Sigmoid colon (tissue), 4 donors: ENCODE measurements around the gene PARP3.

Experiments
- POLR2AphosphoS5 ChIP-seq, 4 donors: sonication (generic); formaldehyde crosslinking; IDR thresholded peaks; one replicate each; pipeline ENCODE4 v1.6.1; 2017; ENCODE audit warnings: antibody characterized with exemption in 4 of 4
- TF ChIP-seq, protein P1 (sequence below), 4 experiments: fragments of 450-650 bp in 3 of 4; fragments of 200-600 bp in 1 of 4; IDR thresholded peaks; one replicate each; pipeline ENCODE4 v1.5.1; 2016 to 2019; ENCODE audit warnings: antibody characterized with exemption in 4 of 4, mild to moderate bottlenecking in 3 of 4, moderate library complexity in 2 of 4

DNA sequence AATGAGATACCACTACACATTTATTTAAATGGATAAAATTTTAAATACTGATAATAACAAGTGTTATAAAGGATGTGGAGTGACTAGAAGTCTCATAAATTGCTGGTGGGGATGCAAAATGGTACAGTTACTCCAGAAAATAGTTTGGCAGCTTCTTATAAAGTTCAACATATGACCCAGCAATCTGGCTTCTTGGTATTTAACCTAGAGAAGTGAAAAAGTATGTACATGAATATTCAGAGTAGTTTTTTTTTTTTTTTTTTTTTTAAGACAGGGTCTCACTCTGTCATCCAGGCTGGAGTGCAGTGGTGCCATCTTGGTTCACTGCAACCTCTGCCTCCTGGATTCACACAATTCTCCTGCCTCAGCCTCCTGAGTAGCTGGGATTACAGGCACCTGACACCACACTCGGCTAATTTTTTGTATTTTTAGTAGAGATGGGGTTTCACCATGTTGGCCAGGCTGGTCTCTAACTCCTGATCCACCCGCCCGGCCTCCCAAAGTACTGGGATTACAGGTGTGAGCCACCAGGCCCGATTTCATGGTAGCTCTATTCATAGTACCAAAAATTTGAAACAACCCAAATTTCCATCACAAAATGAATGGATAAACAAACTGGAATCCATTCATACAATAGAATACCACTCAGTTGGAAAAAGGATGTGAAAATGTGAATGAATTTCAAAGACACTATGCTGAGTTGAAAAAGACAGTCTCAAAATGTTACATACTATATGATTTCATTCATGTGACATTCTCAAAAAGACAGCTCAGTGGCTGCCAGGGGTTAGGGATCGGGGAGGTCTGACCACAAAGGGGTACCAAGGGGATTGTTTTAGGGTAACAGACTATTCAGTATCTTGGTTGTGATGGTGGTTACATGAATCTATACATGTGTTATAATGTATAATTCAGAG is 14.8 kb upstream of the PARP3 start:
- TF ChIP-seq, protein P1, sequence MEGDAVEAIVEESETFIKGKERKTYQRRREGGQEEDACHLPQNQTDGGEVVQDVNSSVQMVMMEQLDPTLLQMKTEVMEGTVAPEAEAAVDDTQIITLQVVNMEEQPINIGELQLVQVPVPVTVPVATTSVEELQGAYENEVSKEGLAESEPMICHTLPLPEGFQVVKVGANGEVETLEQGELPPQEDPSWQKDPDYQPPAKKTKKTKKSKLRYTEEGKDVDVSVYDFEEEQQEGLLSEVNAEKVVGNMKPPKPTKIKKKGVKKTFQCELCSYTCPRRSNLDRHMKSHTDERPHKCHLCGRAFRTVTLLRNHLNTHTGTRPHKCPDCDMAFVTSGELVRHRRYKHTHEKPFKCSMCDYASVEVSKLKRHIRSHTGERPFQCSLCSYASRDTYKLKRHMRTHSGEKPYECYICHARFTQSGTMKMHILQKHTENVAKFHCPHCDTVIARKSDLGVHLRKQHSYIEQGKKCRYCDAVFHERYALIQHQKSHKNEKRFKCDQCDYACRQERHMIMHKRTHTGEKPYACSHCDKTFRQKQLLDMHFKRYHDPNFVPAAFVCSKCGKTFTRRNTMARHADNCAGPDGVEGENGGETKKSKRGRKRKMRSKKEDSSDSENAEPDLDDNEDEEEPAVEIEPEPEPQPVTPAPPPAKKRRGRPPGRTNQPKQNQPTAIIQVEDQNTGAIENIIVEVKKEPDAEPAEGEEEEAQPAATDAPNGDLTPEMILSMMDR (IDR thresholded peaks at IDR 0.05) = no peak
- TF ChIP-seq POLR2AphosphoS5 (IDR thresholded peaks at IDR 0.05) = no peak
